H1 (cell line): ENCODE results near the gene SSNA1. TPM values are rescaled to one million over a fixed set of nuclear protein-coding genes. Genes with fewer than 3 reads are reported as not detected.

Source experiments
- BRCA1 ChIP-seq: IDR thresholded peaks from 2 replicates; pipeline ENCODE4 v1.6.1; 2012; ENCODE audit warnings: low read depth, low read length, improper control_type of control experiment
- CHD2 ChIP-seq: IDR thresholded peaks from 2 replicates; pipeline ENCODE4 v1.6.1; 2012; ENCODE audit warnings: low read length, improper control_type of control experiment
- CTBP2 ChIP-seq: IDR thresholded peaks from 2 replicates; pipeline ENCODE4 v1.7.0; 2011; ENCODE audit warnings: borderline replicate concordance, mild to moderate bottlenecking, moderate library complexity, mixed read lengths, low read length; ENCODE audit not compliant: insufficient read depth, insufficient read length
- EGR1 ChIP-seq: IDR thresholded peaks from 2 replicates; pipeline ENCODE4 v1.6.1; 2011; ENCODE audit warnings: low read depth, low read length, borderline replicate concordance
- JUND ChIP-seq: IDR thresholded peaks from 2 replicates; pipeline ENCODE4 v1.6.1; 2011; ENCODE audit warnings: mild to moderate bottlenecking, improper control_type of control experiment, low read length
- KDM1A ChIP-seq: fragments of 200-600, 300-600 bp; sonication (generic); IDR thresholded peaks from 2 replicates; pipeline ENCODE4 v1.7.1; 2016; ENCODE audit warnings: mild to moderate bottlenecking, low read length, borderline replicate concordance
- KDM5A ChIP-seq: fragments of 200-600 bp; IDR thresholded peaks from 2 replicates; pipeline ENCODE4 v1.7.1; 2012; ENCODE audit warnings: mild to moderate bottlenecking, low read length, inconsistent platforms, mixed read lengths
- TCF12 ChIP-seq: IDR thresholded peaks from 2 replicates; pipeline ENCODE4 v1.6.1; 2011; ENCODE audit warnings: low read depth, mild to moderate bottlenecking, low read length
- polyA plus RNA-seq, 7 experiments: library from polyadenylated mRNA; depleted of rRNA in 3 of 7; stranded (reverse) in 5 of 7; unstranded in 2 of 7; fragments of >200 nt in 5 of 7; fragments of 200-250 nt in 2 of 7; gene quantifications; 1 replicate in 5 of 7; 2 replicates in 1 of 7; 4 replicates in 1 of 7; pipeline versions ENCODE4 v1.2.1 to v1.2.3, GENCODE V29; 2011 to 2013; ENCODE audit warnings: missing spikeins in 2 of 7, mixed read lengths in 2 of 7
- total RNA-seq: library from RNA; stranded (reverse); fragmentation: NEBNext Ultra II Directional; extraction: Animal tissue kit (Norgen Biotek cat#: 25700); gene quantifications from 2 replicates; pipeline ENCODE4 v1.2.1, GENCODE V29; 2021
- TF ChIP-seq, protein P1 (sequence below): fragments of 300-600 bp; sonication (generic); IDR thresholded peaks from 2 replicates; pipeline ENCODE4 v1.7.1; 2012; ENCODE audit warnings: low read length, moderate library complexity, mild to moderate bottlenecking, inconsistent platforms; ENCODE audit not compliant: insufficient replicate concordance

Gene SSNA1
- total and polyA plus RNA-seq, 2 of the 8 experiments (the other 6 are each of a cell fraction or from before 2014, with no cell fraction given), result 87.3 to 157 TPM

DNA sequence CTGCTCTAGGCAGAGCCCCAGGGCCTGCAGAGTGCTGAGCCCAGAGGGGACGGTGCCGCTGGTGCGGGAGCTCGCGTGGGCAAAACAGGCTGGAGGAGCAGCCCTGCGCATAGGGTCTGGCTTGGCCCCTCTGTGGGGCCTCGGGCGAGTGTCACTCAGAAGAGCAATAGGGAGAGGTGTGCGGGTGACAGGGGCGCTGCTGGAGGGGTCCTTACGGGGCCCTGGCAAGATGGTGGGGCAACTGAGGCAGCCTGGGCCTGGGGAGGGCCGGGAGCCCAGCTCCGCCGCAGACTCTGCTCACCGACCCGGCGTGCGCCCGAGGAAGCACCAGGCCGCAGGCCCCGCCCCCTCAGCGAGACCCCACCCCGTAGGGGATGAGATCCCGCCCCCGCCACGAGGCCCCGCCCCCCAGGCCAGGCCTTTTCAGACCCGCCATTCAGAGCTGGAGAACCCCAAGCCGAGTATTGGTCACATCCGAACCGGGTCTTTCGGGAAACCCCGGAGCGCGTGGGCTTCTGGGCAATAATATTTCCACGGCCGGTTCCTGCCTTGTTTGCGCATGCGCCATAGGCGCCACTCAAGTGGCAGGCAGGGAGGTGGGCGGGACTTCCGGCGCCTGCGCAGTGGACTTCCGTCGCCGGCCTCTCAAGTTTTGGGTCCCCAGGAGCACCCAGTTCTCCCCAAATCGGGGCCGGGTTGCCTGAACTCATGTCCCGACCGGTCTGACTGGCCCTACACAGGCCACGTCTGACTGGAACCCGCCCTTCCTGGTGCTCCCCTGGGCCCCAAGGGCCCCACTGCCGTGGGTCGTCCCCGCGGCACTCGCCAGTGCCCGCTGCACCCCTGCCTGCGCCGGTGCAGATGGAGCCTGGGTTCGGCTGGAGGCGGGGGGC, 34.8 kb downstream of the SSNA1 start (continued):
- TF ChIP-seq, protein P1, sequence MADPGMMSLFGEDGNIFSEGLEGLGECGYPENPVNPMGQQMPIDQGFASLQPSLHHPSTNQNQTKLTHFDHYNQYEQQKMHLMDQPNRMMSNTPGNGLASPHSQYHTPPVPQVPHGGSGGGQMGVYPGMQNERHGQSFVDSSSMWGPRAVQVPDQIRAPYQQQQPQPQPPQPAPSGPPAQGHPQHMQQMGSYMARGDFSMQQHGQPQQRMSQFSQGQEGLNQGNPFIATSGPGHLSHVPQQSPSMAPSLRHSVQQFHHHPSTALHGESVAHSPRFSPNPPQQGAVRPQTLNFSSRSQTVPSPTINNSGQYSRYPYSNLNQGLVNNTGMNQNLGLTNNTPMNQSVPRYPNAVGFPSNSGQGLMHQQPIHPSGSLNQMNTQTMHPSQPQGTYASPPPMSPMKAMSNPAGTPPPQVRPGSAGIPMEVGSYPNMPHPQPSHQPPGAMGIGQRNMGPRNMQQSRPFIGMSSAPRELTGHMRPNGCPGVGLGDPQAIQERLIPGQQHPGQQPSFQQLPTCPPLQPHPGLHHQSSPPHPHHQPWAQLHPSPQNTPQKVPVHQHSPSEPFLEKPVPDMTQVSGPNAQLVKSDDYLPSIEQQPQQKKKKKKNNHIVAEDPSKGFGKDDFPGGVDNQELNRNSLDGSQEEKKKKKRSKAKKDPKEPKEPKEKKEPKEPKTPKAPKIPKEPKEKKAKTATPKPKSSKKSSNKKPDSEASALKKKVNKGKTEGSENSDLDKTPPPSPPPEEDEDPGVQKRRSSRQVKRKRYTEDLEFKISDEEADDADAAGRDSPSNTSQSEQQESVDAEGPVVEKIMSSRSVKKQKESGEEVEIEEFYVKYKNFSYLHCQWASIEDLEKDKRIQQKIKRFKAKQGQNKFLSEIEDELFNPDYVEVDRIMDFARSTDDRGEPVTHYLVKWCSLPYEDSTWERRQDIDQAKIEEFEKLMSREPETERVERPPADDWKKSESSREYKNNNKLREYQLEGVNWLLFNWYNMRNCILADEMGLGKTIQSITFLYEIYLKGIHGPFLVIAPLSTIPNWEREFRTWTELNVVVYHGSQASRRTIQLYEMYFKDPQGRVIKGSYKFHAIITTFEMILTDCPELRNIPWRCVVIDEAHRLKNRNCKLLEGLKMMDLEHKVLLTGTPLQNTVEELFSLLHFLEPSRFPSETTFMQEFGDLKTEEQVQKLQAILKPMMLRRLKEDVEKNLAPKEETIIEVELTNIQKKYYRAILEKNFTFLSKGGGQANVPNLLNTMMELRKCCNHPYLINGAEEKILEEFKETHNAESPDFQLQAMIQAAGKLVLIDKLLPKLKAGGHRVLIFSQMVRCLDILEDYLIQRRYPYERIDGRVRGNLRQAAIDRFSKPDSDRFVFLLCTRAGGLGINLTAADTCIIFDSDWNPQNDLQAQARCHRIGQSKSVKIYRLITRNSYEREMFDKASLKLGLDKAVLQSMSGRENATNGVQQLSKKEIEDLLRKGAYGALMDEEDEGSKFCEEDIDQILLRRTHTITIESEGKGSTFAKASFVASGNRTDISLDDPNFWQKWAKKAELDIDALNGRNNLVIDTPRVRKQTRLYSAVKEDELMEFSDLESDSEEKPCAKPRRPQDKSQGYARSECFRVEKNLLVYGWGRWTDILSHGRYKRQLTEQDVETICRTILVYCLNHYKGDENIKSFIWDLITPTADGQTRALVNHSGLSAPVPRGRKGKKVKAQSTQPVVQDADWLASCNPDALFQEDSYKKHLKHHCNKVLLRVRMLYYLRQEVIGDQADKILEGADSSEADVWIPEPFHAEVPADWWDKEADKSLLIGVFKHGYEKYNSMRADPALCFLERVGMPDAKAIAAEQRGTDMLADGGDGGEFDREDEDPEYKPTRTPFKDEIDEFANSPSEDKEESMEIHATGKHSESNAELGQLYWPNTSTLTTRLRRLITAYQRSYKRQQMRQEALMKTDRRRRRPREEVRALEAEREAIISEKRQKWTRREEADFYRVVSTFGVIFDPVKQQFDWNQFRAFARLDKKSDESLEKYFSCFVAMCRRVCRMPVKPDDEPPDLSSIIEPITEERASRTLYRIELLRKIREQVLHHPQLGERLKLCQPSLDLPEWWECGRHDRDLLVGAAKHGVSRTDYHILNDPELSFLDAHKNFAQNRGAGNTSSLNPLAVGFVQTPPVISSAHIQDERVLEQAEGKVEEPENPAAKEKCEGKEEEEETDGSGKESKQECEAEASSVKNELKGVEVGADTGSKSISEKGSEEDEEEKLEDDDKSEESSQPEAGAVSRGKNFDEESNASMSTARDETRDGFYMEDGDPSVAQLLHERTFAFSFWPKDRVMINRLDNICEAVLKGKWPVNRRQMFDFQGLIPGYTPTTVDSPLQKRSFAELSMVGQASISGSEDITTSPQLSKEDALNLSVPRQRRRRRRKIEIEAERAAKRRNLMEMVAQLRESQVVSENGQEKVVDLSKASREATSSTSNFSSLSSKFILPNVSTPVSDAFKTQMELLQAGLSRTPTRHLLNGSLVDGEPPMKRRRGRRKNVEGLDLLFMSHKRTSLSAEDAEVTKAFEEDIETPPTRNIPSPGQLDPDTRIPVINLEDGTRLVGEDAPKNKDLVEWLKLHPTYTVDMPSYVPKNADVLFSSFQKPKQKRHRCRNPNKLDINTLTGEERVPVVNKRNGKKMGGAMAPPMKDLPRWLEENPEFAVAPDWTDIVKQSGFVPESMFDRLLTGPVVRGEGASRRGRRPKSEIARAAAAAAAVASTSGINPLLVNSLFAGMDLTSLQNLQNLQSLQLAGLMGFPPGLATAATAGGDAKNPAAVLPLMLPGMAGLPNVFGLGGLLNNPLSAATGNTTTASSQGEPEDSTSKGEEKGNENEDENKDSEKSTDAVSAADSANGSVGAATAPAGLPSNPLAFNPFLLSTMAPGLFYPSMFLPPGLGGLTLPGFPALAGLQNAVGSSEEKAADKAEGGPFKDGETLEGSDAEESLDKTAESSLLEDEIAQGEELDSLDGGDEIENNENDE, result no peak
- TF ChIP-seq BRCA1, result no peak
- TF ChIP-seq KDM1A, result no peak
- TF ChIP-seq JUND, result no peak; the same call in 1 of the 2 replicates
- peak; percentile 50 for TF ChIP-seq EGR1
- no peak for TF ChIP-seq CTBP2
- TF ChIP-seq KDM5A, result peak; percentile 30; the same call in 1 of the 2 replicates
- no peak for TF ChIP-seq TCF12
- TF ChIP-seq CHD2, result 0 out of 2 replicates have a peak, but pooled peaks have one; percentile 13
